ENCODE data around the gene ASTL. TPM values are rescaled to one million over a fixed set of nuclear protein-coding genes. Genes with fewer than 3 reads are reported as not detected.

ASTL gene
- total RNA-seq, 2 donors from 2014 or later = not detected

DNA sequence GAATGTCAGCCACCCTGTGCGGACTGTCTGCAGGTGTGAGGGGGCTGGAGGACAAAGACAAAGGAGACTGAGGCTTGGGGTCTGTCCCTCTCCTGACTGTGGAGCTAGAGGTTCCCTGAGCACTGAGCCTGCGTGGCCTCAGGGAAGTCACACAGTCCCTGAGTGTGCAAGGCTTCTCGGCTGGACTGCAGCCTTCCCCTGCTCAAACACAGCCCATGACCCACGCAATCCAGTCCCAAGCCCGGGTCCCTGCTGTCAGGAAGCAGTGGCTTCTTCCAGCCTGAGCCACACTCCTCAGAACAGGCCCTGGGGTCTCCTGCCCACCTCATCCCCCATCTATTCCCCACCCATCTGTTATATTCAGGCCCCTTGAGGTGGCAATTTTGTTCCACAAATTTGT is 2.7 kb downstream of the ASTL start:
- no peak for DNase-seq

DNA sequence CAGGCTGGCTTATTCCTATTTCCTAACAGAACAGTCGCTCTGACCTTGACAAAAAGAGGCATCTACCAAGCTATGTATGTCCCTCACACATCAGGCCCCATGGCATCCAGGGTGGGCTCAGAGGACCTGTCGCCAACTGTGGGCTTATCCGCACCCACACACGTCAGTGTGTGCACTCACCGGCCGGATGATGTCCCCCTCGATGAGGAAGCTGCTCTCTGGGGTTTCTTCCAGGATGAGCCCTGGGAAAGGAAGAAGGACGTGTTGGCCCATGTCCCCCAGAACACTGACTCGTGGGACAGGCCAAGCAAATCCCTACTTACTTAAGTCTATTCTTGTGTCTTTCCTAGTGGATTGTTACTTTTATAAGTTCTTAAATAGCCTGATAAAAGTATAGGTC is 3.1 kb downstream of the ASTL start:
- no peaks in the 10 kb centered on the region for H3K9me3 ChIP-seq
- H3K27ac ChIP-seq = no peak overlapping the region
- H3K36me3 ChIP-seq (replicated peaks in 1 of 2; ENCODE audit: insufficient read depth in 1 of 2, low read depth in 2 of 2) = no peaks in the 10 kb centered on the region
- no peak overlapping the region for H3K4me3 ChIP-seq
- DNase-seq (no peak), ATAC-seq (no peak)
- WGBS, 2 donors = 71 to 78% methylated on average over 9 of the region's 9 CpGs
- intact Hi-C loops (cut with DNase I) = no loop called here
- TF ChIP-seq POLR2A (IDR thresholded peaks at IDR 0.05) = no peak
- H3K4me1 ChIP-seq = peaks cover 9% of the 10 kb centered on the region
- no peaks in the 10 kb centered on the region for H3K27me3 ChIP-seq

More for the DNA sequence above, 2.7 kb downstream of the ASTL start:
- no peak for ATAC-seq
- H3K4me3 ChIP-seq = no peak overlapping the region
- no peak overlapping the region for H3K27ac ChIP-seq
- H3K4me1 ChIP-seq = peaks cover 9% of the 10 kb centered on the region
- no peaks in the 10 kb centered on the region for H3K27me3 ChIP-seq
- intact Hi-C loops (cut with DNase I) = no loop called here
- H3K36me3 ChIP-seq (replicated peaks in 1 of 2; ENCODE audit: insufficient read depth in 1 of 2, low read depth in 2 of 2) = no peaks in the 10 kb centered on the region
- 61 to 91% methylated on average over 5 of the region's 5 CpGs for WGBS, 2 donors
- TF ChIP-seq POLR2A (IDR thresholded peaks at IDR 0.05) = no peak
- TF ChIP-seq, protein P1, sequence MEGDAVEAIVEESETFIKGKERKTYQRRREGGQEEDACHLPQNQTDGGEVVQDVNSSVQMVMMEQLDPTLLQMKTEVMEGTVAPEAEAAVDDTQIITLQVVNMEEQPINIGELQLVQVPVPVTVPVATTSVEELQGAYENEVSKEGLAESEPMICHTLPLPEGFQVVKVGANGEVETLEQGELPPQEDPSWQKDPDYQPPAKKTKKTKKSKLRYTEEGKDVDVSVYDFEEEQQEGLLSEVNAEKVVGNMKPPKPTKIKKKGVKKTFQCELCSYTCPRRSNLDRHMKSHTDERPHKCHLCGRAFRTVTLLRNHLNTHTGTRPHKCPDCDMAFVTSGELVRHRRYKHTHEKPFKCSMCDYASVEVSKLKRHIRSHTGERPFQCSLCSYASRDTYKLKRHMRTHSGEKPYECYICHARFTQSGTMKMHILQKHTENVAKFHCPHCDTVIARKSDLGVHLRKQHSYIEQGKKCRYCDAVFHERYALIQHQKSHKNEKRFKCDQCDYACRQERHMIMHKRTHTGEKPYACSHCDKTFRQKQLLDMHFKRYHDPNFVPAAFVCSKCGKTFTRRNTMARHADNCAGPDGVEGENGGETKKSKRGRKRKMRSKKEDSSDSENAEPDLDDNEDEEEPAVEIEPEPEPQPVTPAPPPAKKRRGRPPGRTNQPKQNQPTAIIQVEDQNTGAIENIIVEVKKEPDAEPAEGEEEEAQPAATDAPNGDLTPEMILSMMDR (IDR thresholded peaks at IDR 0.05) = no peak
- no peaks in the 10 kb centered on the region for H3K9me3 ChIP-seq

DNA sequence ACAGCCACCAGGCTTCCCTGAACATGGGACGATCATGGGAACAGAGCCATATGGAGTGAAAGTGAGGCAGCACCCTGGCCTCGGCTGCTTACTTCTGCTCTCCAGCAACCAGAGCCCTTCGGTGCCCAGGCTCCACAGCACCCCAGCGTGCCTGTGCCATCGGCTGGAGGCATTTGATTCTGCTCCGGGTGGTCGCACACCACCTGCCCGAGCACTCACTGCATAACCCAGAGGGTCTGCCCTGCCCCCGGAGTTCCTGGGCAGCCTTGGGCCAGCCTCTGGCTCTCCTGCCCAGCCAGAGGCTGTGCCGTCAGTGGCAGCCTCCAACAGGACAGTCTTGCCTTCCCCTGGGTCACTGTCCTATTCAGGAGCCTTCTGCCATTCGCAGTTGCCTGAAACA is 3.9 kb downstream of the ASTL start:
- Histone ChIP-seq H3K4me3 (no peak overlapping the region), H3K9me3 (no peaks in the 10 kb centered on the region), H3K27ac (no peak overlapping the region), H3K27me3 (no peaks in the 10 kb centered on the region), H3K4me1 (peaks cover 9% of the 10 kb centered on the region), H3K36me3 (replicated peaks in 1 of 2; ENCODE audit: insufficient read depth in 1 of 2, low read depth in 2 of 2) (no peaks in the 10 kb centered on the region)
- ATAC-seq = no peak
- 70 to 75% methylated on average over 7 to 11 of the region's 11 CpGs for WGBS, 2 donors
- DNase-seq = no peak
- intact Hi-C loops (cut with DNase I) = no loop called here
- no peak for TF ChIP-seq POLR2A (IDR thresholded peaks at IDR 0.05)
- TF ChIP-seq, protein P1 (IDR thresholded peaks at IDR 0.05) = no peak

DNA sequence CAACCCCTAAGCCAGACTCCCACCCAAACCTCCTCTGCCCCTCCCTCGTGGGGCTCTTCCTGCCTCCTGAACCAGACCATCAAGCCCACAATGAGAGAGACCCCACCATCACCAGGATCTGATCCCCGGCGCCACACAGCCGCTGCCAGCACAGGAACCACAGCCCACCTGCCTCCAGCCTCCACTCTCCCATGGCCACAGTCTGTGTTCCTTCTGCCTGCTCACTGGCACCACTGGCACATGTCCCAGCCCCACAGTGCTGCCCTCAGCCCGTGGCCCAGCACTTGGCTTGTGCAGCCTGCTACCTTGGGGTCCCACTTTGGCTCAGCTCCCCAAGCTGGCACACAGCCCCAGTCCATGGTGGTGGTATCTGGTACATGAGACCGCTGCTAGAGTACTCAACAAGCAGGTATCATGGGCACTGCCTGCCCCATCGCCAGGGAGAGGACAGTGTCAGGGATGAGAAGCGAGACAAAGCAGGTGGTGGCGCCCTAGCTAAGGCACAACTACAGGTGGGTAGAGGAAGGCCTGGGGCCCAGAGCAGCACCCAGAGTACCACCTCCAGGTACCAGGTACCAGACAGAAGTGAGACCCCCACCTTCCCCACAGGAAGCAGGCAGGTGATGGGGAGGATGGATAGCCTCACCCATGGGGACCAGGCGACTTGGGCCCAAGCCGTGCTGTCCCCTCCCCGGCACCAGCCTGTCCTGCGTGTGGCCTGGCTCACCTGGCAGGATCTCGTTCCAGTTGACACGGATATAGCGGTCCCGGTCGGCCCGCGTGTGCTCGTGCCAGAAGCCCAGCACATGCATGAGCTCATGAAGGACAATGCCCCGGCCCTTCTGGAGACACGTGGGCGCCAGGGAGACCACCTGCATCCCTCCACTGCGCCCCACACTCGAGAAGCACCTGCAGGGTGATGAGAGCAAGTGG is 6.2 kb downstream of the ASTL start:
- H3K9me3 ChIP-seq = no peaks in the 10 kb centered on the region
- DNase-seq (no peak), ATAC-seq (no peak)
- WGBS, 2 donors = 90 to 91% methylated on average over 21 to 26 of the region's 26 CpGs
- H3K27me3 ChIP-seq = no peaks in the 10 kb centered on the region
- no peak overlapping the region for H3K27ac ChIP-seq
- TF ChIP-seq, protein P1 (IDR thresholded peaks at IDR 0.05) = no peak
- no peak for TF ChIP-seq POLR2A (IDR thresholded peaks at IDR 0.05)
- no peaks in the 10 kb centered on the region for H3K36me3 ChIP-seq (replicated peaks in 1 of 2; ENCODE audit: insufficient read depth in 1 of 2, low read depth in 2 of 2)
- no peak overlapping the region for H3K4me3 ChIP-seq
- intact Hi-C loops (cut with DNase I) = no loop called here
- H3K4me1 ChIP-seq = no peaks in the 10 kb centered on the region

DNA sequence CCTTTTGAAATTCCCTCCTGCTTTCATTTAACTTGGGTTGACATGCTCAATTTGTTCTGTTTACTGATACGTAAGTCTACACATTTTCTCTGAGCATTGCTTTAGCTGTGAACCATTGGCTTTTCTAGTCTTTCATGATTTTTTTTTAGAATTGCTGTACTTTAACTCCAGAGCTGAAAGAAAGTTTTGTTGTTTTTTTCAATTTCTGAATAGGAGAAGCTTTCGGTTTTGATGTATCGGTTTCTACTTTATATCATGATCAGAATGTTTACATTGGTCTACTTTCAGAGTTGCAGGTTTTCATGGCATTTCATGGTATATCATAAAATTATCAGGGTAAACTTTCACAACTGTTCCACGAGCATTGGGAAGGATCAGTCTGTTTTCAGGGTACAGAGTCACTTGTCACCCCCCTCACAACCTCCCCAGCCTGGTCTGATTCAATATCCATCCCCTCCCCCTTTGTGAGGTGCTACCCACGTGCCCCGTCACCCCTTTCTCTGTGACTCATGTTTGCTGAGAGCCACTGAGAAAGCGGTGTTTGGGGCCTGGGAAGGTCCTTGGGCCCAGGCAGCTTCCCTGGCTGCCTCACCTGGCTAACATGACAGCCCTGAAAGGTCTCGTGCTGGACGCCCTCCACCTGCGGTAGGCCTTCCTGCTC is 7.0 kb downstream of the ASTL start:
- no peaks in the 10 kb centered on the region for H3K36me3 ChIP-seq (replicated peaks in 1 of 2; ENCODE audit: insufficient read depth in 1 of 2, low read depth in 2 of 2)
- TF ChIP-seq, protein P1 (IDR thresholded peaks at IDR 0.05) = no peak
- TF ChIP-seq POLR2A (IDR thresholded peaks at IDR 0.05) = no peak
- intact Hi-C loops (cut with DNase I) = no loop called here
- no peaks in the 10 kb centered on the region for H3K4me1 ChIP-seq
- no peak for ATAC-seq
- no peak overlapping the region for H3K27ac ChIP-seq
- H3K27me3 ChIP-seq = no peaks in the 10 kb centered on the region
- H3K4me3 ChIP-seq = no peak overlapping the region
- no peak for DNase-seq
- H3K9me3 ChIP-seq = no peaks in the 10 kb centered on the region
- 71 to 74% methylated on average over 10 of the region's 10 CpGs for WGBS, 2 donors

Measured in body of pancreas (tissue), 4 donors.